DOHH2 (cell line): Measurements from ENCODE around the gene SCARB2.

Experiments
- H3F3A ChIP-seq: fragments of 200-600 bp; sonication (generic), shearing (Covaris generic); 2 replicates; pipeline ENCODE4 v1.6.0; 2016; ENCODE audit warnings: antibody characterized with exemption, mild to moderate bottlenecking; ENCODE audit not compliant: control insufficient read depth, insufficient read depth
- H3K27ac ChIP-seq: fragments of 200-600 bp; sonication (generic); 2 replicates; pipeline ENCODE4 v1.5.1; 2014; ENCODE audit warnings: low read depth, mild to moderate bottlenecking, low read length, moderate library complexity
- H3K27me3 ChIP-seq: fragments of 200-600 bp; sonication (generic); 2 replicates; pipeline ENCODE4 v1.6.1; 2014; ENCODE audit warnings: mild to moderate bottlenecking, low read length, mixed read lengths; ENCODE audit not compliant: control insufficient read depth
- H3K36me3 ChIP-seq: fragments of 200-600 bp; sonication (generic); 2 replicates; pipeline ENCODE4 v1.6.1; 2014; ENCODE audit warnings: mild to moderate bottlenecking, low read length, moderate library complexity, mixed read lengths; ENCODE audit not compliant: control insufficient read depth
- H3K4me1 ChIP-seq: fragments of 200-600 bp; sonication (generic); 2 replicates; pipeline ENCODE4 v1.6.1; 2014; ENCODE audit warnings: mild to moderate bottlenecking, low read length, mixed read lengths; ENCODE audit not compliant: control insufficient read depth
- H3K4me2 ChIP-seq: fragments of 200-600 bp; sonication (generic); 2 replicates; pipeline ENCODE4 v1.6.0; 2014; ENCODE audit warnings: mild to moderate bottlenecking, low read length, moderate library complexity
- H3K4me3 ChIP-seq: fragments of 200-600 bp; sonication (generic); 2 replicates; pipeline ENCODE4 v1.5.1; 2014; ENCODE audit warnings: mild to moderate bottlenecking, low read length, mixed read lengths
- H3K79me2 ChIP-seq: fragments of 200-600 bp; sonication (generic); 2 replicates; pipeline ENCODE4 v1.6.1; 2014; ENCODE audit warnings: mild to moderate bottlenecking, low read length, mixed read lengths; ENCODE audit not compliant: control insufficient read depth
- H3K9me2 ChIP-seq: fragments of 200-600 bp; sonication (generic); replicated peaks from 2 replicates; pipeline ENCODE4 v1.6.1; 2014; ENCODE audit warnings: mild to moderate bottlenecking, low read length, mixed read lengths; ENCODE audit not compliant: control insufficient read depth
- H3K9me3 ChIP-seq: fragments of 200-600 bp; sonication (generic); 2 replicates; pipeline ENCODE4 v1.6.1; 2014; ENCODE audit warnings: antibody characterized with exemption, low read length, mixed read lengths; ENCODE audit not compliant: control insufficient read depth, insufficient read depth
- H4K20me1 ChIP-seq: fragments of 200-600 bp; sonication (generic); 2 replicates; pipeline ENCODE4 v1.6.0; 2014; ENCODE audit warnings: low read depth, mild to moderate bottlenecking, antibody characterized with exemption, low read length, moderate library complexity; ENCODE audit not compliant: control insufficient read depth, insufficient read depth
- CTCF ChIP-seq: fragments of 200-600 bp; sonication (generic); IDR thresholded peaks from one replicate; pipeline ENCODE4 v1.5.1; 2014; ENCODE audit warnings: antibody characterized with exemption, mild to moderate bottlenecking, low read depth, low read length; ENCODE audit not compliant: poor library complexity, severe bottlenecking
- EZH2phosphoT487 ChIP-seq: fragments of 200-600 bp; sonication (generic); IDR thresholded peaks from 2 replicates; pipeline ENCODE4 v1.6.1; 2017; ENCODE audit warnings: borderline replicate concordance, mild to moderate bottlenecking, antibody characterized with exemption, low read length, moderate library complexity, mixed read lengths

SCARB2 gene

GRCh38 chr4:76210452-76210851 is 3.2 kb downstream of the SCARB2 start:
- H3K4me1 ChIP-seq: peaks cover 15% of the 10 kb centered on the region
- no peak overlapping the region for H3K4me3 ChIP-seq
- peaks cover 37% of the 10 kb centered on the region for H3K27me3 ChIP-seq
- no peaks in the 10 kb centered on the region for H3K36me3 ChIP-seq
- H3K79me2 ChIP-seq: no peaks in the 10 kb centered on the region
- no peaks in the 10 kb centered on the region for H3K9me2 ChIP-seq
- H3K27ac ChIP-seq: no peak overlapping the region
- H3K9me3 ChIP-seq: no peaks in the 10 kb centered on the region
- no peak for TF ChIP-seq EZH2phosphoT487
- no peak for TF ChIP-seq CTCF
- H3K4me2 ChIP-seq: no peak overlapping the region
- H4K20me1 ChIP-seq: no peaks in the 10 kb centered on the region
- no peaks in the 10 kb centered on the region for H3F3A ChIP-seq

- H3K79me2 ChIP-seq: no peaks in the 10 kb centered on the region
- no peaks in the 10 kb centered on the region for H4K20me1 ChIP-seq
- no peaks in the 10 kb centered on the region for H3K36me3 ChIP-seq
- no peak overlapping the region for H3K4me2 ChIP-seq
- TF ChIP-seq EZH2phosphoT487 (no peak), CTCF (no peak)
- H3K27ac ChIP-seq: no peak overlapping the region
- no peaks in the 10 kb centered on the region for H3F3A ChIP-seq
- H3K27me3 ChIP-seq: peaks cover 31% of the 10 kb centered on the region
- peaks cover 15% of the 10 kb centered on the region for H3K4me1 ChIP-seq
- no peaks in the 10 kb centered on the region for H3K9me2 ChIP-seq
- H3K9me3 ChIP-seq: no peaks in the 10 kb centered on the region
- H3K4me3 ChIP-seq: no peak overlapping the region
Measured at GRCh38 chr4:76209881-76210280, 3.7 kb downstream of the SCARB2 start.

- Histone ChIP-seq H3K79me2 (no peaks in the 10 kb centered on the region), H3K9me3 (no peaks in the 10 kb centered on the region), H3F3A (no peaks in the 10 kb centered on the region), H3K27ac (no peak overlapping the region), H3K4me1 (peaks cover 2% of the 10 kb centered on the region), H3K4me3 (no peak overlapping the region), H3K9me2 (no peaks in the 10 kb centered on the region), H3K27me3 (peaks cover 16% of the 10 kb centered on the region), H4K20me1 (no peaks in the 10 kb centered on the region), H3K4me2 (no peak overlapping the region), H3K36me3 (no peaks in the 10 kb centered on the region)
- no peak for TF ChIP-seq CTCF
- no peak for TF ChIP-seq EZH2phosphoT487
Measured at GRCh38 chr4:76208005-76208765, 5.4 kb downstream of the SCARB2 start.
